A172 (cell line): Measurements from ENCODE around the gene EPS8L2. TPM values are rescaled to one million over a fixed set of nuclear protein-coding genes. Genes with fewer than 3 reads are reported as not detected.

Source experiments
- DNase-seq: peaks from one replicate; pipeline ENCODE4 v3.0.0-alpha.2; 2015; ENCODE audit warnings: low spot score
- total RNA-seq: library from RNA; depleted of rRNA; stranded (reverse); fragments of >200 nt; shearing (Covaris generic); gene quantifications from 2 replicates; pipeline ENCODE4 v1.2.3, GENCODE V29; 2014; rRNA removed

The EPS8L2 gene
- total RNA-seq, 1 experiment from 2014 or later = 108 TPM

- DNase-seq = no peak
Measured at GRCh38 chr11:776263-776560, 70.2 kb downstream of the EPS8L2 start.

- DNase-seq = no peak
Measured at GRCh38 chr11:776561-777287, 70.7 kb downstream of the EPS8L2 start.

Other genes starting within 250 kb of the EPS8L2 start
- gene RNH1, start 199.0 kb upstream of the EPS8L2 start, total RNA-seq = 299 and 316 TPM in 2 replicates
- 74.6 and 99.9 TPM in 2 replicates for gene HRAS, start 170.7 kb upstream of the EPS8L2 start, total RNA-seq
- not detected in 2 replicates for gene LRRC56, start 168.7 kb upstream of the EPS8L2 start, total RNA-seq
- gene LMNTD2, start 145.5 kb upstream of the EPS8L2 start, total RNA-seq = 2.4 and 4.4 TPM in 2 replicates
- 24.9 and 43.9 TPM in 2 replicates for gene RASSF7, start 145.3 kb upstream of the EPS8L2 start, total RNA-seq
- 12.8 and 14.9 TPM in 2 replicates for gene PHRF1, start 129.8 kb upstream of the EPS8L2 start, total RNA-seq
- 6.4 and 12.0 TPM in 2 replicates for gene IRF7, start 90.3 kb upstream of the EPS8L2 start, total RNA-seq
- not detected in 2 replicates for gene CDHR5, start 81.3 kb upstream of the EPS8L2 start, total RNA-seq
- not detected in 2 replicates for gene SCT, start 79.0 kb upstream of the EPS8L2 start, total RNA-seq
- gene DRD4, start 69.0 kb upstream of the EPS8L2 start, total RNA-seq = not detected in 2 replicates
- 12.8 and 20.2 TPM in 2 replicates for gene DEAF1, start 11.0 kb upstream of the EPS8L2 start, total RNA-seq
- gene TMEM80, start 10.4 kb upstream of the EPS8L2 start, total RNA-seq = 17.1 and 17.9 TPM in 2 replicates
- 417 and 483 TPM in 2 replicates for gene TALDO1, start 41.2 kb downstream of the EPS8L2 start, total RNA-seq
- 33.7 and 42.7 TPM in 2 replicates for gene GATD1, start 71.3 kb downstream of the EPS8L2 start, total RNA-seq
- not detected in 2 replicates for gene CEND1, start 83.9 kb downstream of the EPS8L2 start, total RNA-seq
- gene SLC25A22, start 92.0 kb downstream of the EPS8L2 start, total RNA-seq = 43.7 and 46.5 TPM in 2 replicates
- 5.7 and 6.0 TPM in 2 replicates for gene PIDD1, start 99.0 kb downstream of the EPS8L2 start, total RNA-seq
- 399 and 585 TPM in 2 replicates for gene RPLP2, start 103.7 kb downstream of the EPS8L2 start, total RNA-seq
- 17.0 and 33.8 TPM in 2 replicates for gene PNPLA2, start 112.7 kb downstream of the EPS8L2 start, total RNA-seq
- not detected in 2 replicates for gene CRACR2B, start 121.7 kb downstream of the EPS8L2 start, total RNA-seq
- 892 and 998 TPM in 2 replicates for gene CD151, start 126.7 kb downstream of the EPS8L2 start, total RNA-seq
- 132 and 157 TPM in 2 replicates for gene POLR2L, start 136.3 kb downstream of the EPS8L2 start, total RNA-seq
- gene TSPAN4, start 136.6 kb downstream of the EPS8L2 start, total RNA-seq = 195 and 210 TPM in 2 replicates
- 54.5 and 66.7 TPM in 2 replicates for gene CHID1, start 204.6 kb downstream of the EPS8L2 start, total RNA-seq
- gene AP2A2, start 219.6 kb downstream of the EPS8L2 start, total RNA-seq = 27.8 and 29.4 TPM in 2 replicates